UCSD-AML1 (cell line): Measurements from ENCODE around the gene DENND1A.

Source experiments
- DNase-seq: peaks from one replicate; lab custom pipeline; 2025; ENCODE audit not compliant: unreplicated experiment; lab: John Stamatoyannopoulos, UW

DENND1A gene

GRCh38 chr9:123865226-123866000, 64.5 kb downstream of the DENND1A start:
- no peak for DNase-seq

- no peak for DNase-seq
These were observed 65.7 kb downstream of the DENND1A start for GRCh38 chr9:123864251-123864650.

DNA sequence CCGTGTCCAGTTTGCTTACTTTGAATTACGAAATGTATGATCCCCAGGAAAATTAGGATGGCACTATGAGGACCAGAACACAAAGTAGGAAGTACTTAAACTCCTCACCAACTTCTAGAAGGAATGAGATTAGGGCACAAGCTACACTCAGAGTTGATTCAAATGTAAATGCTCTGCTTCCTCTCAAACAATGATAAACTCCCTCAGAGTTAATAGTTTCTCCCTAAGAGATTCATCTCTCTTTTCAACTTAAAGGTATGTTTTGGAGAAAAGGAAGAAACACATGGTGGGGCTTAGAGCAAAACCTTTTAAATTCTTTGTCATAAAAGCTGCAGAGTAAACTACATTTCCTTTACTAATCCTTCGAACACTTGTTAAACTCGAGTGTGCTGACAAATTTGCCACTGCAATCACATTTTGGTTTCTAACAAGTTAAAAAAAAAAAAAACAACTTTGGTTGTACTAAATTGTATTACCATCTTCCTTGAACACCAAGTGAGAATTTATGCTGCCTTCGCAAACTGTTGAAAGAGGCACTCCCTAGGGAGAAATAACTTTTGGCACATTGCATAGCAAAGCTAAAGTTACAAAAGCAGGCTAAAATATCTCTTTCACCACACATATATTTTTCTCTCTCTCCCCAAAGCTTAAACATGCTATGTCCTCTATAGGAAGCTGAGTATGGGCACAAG, 66.6 kb downstream of the DENND1A start:
- no peak for DNase-seq

- no peak for DNase-seq
These were observed 68.2 kb downstream of the DENND1A start for GRCh38 chr9:123861756-123862120.

DNA sequence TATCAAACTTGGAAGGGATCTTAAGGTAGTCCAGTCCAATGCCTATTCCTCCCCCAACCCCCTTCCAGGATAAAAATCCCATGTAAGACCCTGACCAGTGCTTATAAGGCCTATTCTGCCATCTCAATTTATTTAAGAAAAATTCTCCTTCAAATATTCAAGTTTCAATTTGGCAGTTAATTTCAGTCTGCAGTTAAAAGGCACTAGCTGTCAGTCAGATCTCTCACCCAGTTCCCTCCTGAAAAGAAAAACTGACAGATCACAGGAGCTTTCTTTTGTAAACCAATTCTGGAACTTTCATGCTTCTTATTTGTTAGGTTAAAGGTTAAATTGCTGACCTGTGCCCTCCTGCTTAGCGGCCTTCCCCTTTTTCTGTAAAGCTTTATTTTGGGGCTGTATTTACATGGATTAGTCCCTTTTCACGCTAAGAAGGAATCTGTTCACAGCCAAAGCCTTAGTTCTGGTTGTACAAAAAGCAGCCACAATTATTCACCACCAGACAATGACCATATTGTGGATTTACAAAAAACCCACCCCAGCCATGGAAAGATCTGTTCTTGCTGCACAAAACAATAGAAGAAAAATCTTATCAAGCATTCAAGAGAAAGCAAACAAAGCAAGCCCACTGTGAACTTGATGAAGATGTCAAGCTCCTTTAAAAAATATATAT, 68.7 kb downstream of the DENND1A start:
- no peak for DNase-seq

DNA sequence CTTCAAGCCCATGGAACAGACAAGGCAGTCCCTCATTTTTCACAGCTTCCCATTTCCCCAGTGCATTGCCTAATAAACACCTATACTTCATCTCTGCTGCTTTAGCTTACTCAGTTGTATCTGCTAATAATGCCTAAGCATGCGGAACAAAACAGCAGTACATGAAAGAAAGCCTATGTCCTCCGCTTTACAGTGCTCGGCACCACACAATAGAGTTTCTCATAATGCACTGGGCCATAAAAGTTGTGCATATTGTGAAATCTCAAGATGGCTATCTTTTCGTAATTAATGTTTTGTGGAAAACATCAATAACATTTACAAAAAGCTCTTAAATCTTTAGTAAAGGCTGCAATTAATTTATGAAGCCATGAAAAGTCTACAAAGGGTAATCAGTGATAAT, 69.3 kb downstream of the DENND1A start:
- no peak for DNase-seq

DNA sequence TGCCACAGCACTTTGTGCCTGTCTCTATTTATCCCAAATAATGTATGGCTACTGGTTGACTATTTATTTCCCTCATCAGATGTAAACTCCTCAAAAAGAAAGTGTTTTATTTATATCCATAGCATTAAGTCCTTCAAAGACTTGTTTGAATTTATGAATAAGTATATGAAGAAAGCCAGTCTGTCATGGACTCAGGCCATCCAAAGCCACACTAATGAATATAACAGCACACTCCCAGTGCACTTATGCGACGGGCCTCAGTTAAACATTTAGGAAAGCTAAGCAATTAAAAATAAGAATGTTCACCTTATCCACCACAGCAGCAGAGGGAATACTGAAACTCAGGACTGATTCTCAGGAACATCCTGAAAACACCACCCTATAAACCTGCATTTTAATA, 77.5 kb downstream of the DENND1A start:
- no peak for DNase-seq

- no peak for DNase-seq
These were observed 78.1 kb downstream of the DENND1A start for GRCh38 chr9:123851851-123852250.

- DNase-seq = no peak
These were observed 81.4 kb downstream of the DENND1A start for GRCh38 chr9:123848447-123849085.

GRCh38 chr9:123846966-123847365, 83.0 kb downstream of the DENND1A start:
- no peak for DNase-seq

DNA sequence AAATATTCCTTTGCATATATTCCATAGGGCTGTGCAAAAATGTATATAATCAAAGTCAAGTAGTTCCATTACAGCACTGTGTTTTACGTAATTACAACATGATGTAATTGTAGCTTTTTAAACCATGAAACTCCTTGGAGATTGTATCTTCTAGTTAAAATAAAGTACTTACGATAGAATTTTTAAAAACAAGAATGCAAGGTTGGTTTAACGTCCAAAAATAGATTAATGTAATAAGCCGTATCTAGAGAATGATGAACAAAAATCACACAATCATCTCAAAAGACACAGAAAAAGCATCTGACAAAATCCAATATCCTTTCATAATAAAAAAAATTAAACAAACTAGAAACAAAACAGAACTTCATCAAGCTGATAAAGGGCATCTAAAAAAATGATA, 86.2 kb downstream of the DENND1A start:
- no peak for DNase-seq

DNA sequence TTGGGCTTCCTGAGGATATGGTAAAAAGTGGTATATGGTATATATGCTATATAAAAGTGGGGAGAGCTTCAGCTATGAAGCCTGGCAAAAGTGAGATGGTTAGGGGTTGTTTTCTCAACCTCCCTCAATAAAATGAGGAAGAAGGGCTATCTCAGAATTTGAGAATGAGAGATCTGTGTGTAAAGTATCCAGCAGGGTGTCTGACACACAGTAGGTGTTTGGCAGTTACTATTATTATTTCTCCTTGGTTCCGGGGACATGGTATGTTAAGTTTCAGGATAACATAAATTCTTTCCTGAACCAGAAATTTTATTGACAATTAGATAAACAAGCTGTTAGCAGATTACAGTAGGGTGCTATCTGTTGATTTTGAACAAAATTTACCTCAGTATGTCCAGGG, 94.1 kb downstream of the DENND1A start:
- DNase-seq = no peak

DNA sequence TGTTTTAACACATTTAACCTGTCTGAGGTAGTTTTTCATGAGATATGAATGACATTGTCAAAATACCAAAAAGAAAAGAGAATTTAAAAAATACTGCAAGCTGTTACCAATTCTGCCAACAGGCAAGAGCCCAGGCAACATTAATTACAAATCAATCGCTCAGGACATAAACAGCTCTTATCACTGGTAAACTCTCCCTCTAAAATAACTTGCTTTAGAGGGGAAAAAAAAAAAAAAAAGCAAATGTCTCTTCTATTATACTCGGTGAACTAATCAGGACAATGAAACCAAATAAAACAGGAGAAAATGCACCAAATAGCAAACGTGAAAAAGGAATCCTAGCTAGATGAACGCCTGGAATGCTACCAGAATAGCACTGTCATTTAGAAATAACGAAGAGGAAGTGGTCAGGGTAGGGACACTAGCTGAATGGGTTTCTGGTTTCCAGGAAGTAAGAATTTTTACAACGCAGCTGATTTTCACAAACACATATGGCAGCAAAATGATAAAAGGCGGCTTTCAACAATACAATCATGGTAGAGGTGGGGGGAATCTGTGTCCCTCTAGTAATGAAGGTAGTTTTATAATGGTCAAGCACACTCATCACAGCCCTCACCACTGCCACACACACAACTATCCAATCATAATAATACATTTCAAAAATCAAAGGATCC, 94.9 kb downstream of the DENND1A start:
- no peak for DNase-seq

DNA sequence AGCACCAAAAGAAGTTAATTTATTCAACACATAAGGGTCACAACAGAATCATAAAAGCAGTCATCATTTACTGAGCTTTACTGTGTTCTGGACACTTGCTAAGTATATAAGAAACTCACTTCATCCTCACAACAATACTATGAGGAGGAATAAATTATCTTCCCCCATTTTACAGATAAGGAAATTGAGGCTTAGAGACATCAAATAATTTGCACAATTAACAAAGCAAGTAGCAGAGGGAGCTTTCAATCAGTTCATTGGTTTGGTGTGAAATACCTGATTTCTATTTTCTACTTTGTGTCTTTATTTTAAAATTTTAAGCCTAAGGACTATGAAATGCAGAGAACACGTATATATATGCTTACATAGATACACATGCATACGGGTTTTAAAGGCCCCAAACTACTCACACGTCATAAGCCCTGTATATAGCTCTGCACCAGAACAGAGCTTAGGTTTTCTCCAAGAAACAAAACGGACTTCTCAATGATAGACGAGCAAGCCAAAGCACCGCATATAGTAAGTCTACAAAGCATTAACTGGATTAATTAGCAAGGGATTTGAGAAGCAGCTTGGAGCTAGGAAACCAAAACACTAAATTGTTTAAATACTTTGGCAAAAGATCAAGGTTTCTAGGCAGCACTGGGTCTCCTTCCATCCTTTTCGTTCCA, 95.6 kb downstream of the DENND1A start:
- DNase-seq = no peak

- no peak for DNase-seq
These were observed 96.9 kb downstream of the DENND1A start for GRCh38 chr9:123832858-123833650.

GRCh38 chr9:123832176-123832575, 97.8 kb downstream of the DENND1A start:
- DNase-seq = no peak

DNA sequence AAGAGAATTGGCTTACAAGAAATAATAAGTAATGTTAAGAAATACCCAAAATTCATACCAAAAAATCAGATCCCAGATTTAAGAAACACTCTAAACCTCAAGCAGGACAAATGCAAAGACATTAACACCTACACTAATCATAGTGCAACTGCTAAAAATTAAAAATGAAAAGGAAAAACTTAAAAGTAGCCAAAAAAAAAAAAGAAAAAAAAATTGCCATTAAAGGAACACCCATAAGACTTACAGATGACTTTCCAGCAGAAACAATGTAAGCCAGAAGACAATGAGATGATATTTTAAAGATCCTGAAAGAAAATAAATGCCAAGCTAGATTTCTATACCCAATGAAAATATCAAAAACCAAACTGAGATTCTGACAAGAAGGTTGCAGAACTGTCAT, 101.5 kb downstream of the DENND1A start:
- DNase-seq = no peak

DNA sequence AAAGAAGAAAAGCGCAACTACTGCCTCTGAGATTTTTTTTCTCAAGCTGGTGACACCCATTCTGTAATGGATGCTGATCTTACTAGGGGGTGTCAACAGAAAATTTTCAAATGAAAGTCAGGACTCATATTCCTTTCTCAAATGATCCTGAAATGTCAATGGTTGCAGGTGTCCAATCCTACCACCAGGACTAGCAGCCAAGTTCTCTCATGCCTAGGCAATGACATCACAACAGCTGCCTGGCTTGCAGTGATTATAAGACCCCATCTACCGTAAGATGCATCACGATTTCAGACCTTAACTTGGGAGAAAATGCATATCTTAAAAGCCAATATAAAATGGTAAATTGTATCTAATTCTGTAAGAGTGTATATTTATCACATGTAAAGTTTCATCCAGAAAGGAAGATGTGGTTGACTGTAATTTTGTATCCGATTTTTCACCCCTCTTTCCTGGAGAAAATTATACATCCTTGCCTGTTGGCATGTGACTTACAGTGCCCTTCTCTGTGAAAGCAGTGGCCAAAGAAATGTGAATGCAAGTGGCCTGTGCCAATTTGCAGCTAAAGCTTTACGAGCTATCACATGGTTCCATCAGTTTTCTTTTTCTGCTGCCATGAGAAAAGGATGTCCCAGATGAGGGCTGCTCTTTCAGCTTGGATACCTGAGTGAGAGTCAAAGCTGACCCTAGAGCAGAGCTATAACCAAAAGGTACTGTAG, 104.4 kb downstream of the DENND1A start:
- no peak for DNase-seq
